Kidney (tissue), 14 donors: ENCODE measurements around the gene SNRPB2. TPM values are rescaled to one million over a fixed set of nuclear protein-coding genes. Genes with fewer than 3 reads are reported as not detected.

Experiments used
- DNase-seq, 5 donors: peaks; one replicate each; pipeline ENCODE4 v3.0.0-alpha.2; 2013 to 2020
- FAIRE-seq: peaks from 2 replicates; lab custom pipeline; 2012; peaks lifted over from hg19 to GRCh38; lab: Jason Lieb, UNC
- H3K27ac ChIP-seq, 2 donors: one replicate each; pipeline ENCODE4 v1.7.0; 2013; ENCODE audit warnings: low read depth in 2 of 2, low read length in 2 of 2, inconsistent platforms in 1 of 2
- H3K27me3 ChIP-seq: one replicate; pipeline ENCODE4 v1.7.1; 2013; ENCODE audit warnings: low read length, inconsistent platforms; ENCODE audit not compliant: control insufficient read depth, insufficient read depth
- H3K36me3 ChIP-seq, 3 donors: one replicate each; pipeline versions ENCODE4 v1.7.0 to v1.7.1; 2013; ENCODE audit warnings: low read length in 3 of 3, control low read depth in 1 of 3, inconsistent platforms in 1 of 3; ENCODE audit not compliant: insufficient read depth in 3 of 3, control insufficient read depth in 2 of 3
- H3K4me1 ChIP-seq, 3 donors: one replicate each; pipeline versions ENCODE4 v1.7.0 to v1.7.1; 2013; ENCODE audit warnings: low read length in 3 of 3, inconsistent platforms in 1 of 3, low read depth in 1 of 3; ENCODE audit not compliant: control insufficient read depth in 2 of 3, insufficient read depth in 2 of 3
- H3K4me3 ChIP-seq, 3 donors: one replicate each; pipeline versions ENCODE4 v1.7.0 to v1.8.1; 2013; ENCODE audit warnings: low read length in 3 of 3, control low read depth in 1 of 3, inconsistent platforms in 1 of 3
- H3K9ac ChIP-seq, 3 donors: one replicate each; pipeline versions ENCODE4 v1.7.0 to v1.7.1; 2013; ENCODE audit warnings: low read length in 3 of 3, control low read depth in 1 of 3, inconsistent platforms in 1 of 3
- H3K9me3 ChIP-seq, 3 donors: one replicate each; pipeline versions ENCODE4 v1.7.0 to v1.7.1; 2013; ENCODE audit warnings: low read length in 3 of 3, control low read depth in 1 of 3, inconsistent platforms in 1 of 3; ENCODE audit not compliant: control insufficient read depth in 2 of 3, insufficient read depth in 1 of 3
- CTCF ChIP-seq: IDR thresholded peaks from 3 replicates; pipeline ENCODE4 v1.5.1; 2012; ENCODE audit warnings: mild to moderate bottlenecking, moderate library complexity, borderline replicate concordance; ENCODE audit not compliant: insufficient read depth; ENCODE audit errors: extremely low read depth
- intact Hi-C: fragments of 100-400 bp; cut with DNase I; formaldehyde crosslinking; loops from one replicate; pipeline ENCODE4 v1.11.1; 2022
- polyA plus RNA-seq: library from polyadenylated mRNA; stranded (reverse); fragments of 350-450 nt; fragmentation: Illumina TruSeq; extraction: RNeasy Lipid Tissue Mini Kit (QIAGEN cat#74804); gene quantifications from one replicate; pipeline ENCODE4 v1.2.3, GENCODE V29; 2014; ENCODE audit warnings: low read depth, low replicate concordance; ENCODE audit not compliant: insufficient read depth
- total RNA-seq: library from RNA; stranded (reverse); fragmentation: NEBNext Ultra II Directional; extraction: Animal tissue kit (Norgen Biotek cat#: 25700); gene quantifications from one replicate; pipeline ENCODE4 v1.2.1, GENCODE V29; 2021
- donor health status: control.
- donor health status: control.
- donor health status: control.
- donor health status: control.
- donor health status: control.
- donor health status: DM: yes; HTN: yes; CAD: no.
- donor health status: Normal renal cell carcinoma (clear cell type).

SNRPB2 gene
- total and polyA plus RNA-seq, 2 donors from 2014 or later = 43.6 to 77.8 TPM

DNA sequence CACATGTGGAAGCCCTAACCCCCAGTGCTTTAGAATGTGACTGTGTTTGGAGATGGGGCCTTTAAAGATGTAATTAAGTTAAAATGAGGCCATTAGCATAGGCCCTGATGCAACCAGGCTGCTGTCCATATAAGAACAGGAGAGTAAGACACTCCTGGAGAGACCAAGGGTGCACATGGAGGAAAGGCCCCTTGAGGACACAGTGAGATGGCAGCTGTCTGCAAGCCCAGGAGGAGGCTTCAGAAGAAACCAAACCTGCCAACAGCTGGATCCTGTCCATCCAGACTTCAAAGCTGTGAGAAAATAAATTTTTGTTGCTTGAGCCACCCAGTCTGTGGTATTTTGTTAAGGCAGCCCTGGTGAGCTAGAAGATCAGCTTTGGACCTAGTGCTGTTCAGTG is 16.8 kb upstream of the SNRPB2 start:
- no peaks in the 10 kb centered on the region for H3K36me3 ChIP-seq
- no peak for FAIRE-seq

GRCh38 chr20:16714242-16714641 is 15.6 kb upstream of the SNRPB2 start:
- TF ChIP-seq CTCF = no peak
- H3K9ac ChIP-seq = no peak overlapping the region
- DNase-seq = no peak
- no peak overlapping the region for H3K27ac ChIP-seq
- FAIRE-seq = no peak
- H3K4me1 ChIP-seq = no peaks in the 10 kb centered on the region
- no peaks in the 10 kb centered on the region for H3K9me3 ChIP-seq
- no peaks in the 10 kb centered on the region for H3K36me3 ChIP-seq
- H3K4me3 ChIP-seq = no peak overlapping the region
- no peaks in the 10 kb centered on the region for H3K27me3 ChIP-seq
- intact Hi-C loops = no loop called here

More for the DNA sequence above, 16.8 kb upstream of the SNRPB2 start:
- H3K9me3 ChIP-seq = no peaks in the 10 kb centered on the region
- intact Hi-C loops = no loop called here
- peak in 2 of 5 donors; percentile 14 to 38 for DNase-seq
- no peak overlapping the region for H3K4me3 ChIP-seq
- no peak overlapping the region for H3K9ac ChIP-seq
- TF ChIP-seq CTCF = no peak
- H3K27me3 ChIP-seq = no peaks in the 10 kb centered on the region
- H3K4me1 ChIP-seq = no peaks in the 10 kb centered on the region
- no peak overlapping the region for H3K27ac ChIP-seq

GRCh38 chr20:16714751-16715150 is 15.1 kb upstream of the SNRPB2 start:
- Histone ChIP-seq H3K27ac (no peak overlapping the region), H3K4me1 (no peaks in the 10 kb centered on the region), H3K36me3 (no peaks in the 10 kb centered on the region), H3K9ac (no peak overlapping the region), H3K4me3 (no peak overlapping the region), H3K27me3 (no peaks in the 10 kb centered on the region), H3K9me3 (no peaks in the 10 kb centered on the region)
- FAIRE-seq (no peak), DNase-seq (no peak)
- no peak for TF ChIP-seq CTCF
- intact Hi-C loops = no loop called here

DNA sequence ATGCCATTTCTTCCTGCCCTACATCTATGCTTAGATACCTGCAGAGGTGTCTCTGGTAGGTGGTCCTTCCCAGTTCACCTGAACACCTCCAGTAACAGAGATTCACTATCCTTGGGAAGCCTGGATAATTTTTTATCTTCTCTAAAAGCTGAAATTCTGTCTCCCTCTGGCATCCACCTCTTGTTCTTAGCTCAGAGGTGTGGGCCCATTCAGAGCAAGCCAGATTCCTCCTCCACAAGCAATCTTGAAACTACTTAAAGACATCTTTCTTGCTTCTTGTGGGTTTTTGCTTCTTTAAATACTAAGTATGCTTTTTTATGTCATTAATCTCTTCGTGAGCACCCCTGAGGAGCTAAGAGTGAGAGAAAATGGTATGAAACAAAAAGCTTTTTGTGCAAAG is 10.4 kb upstream of the SNRPB2 start:
- H3K36me3 ChIP-seq = no peaks in the 10 kb centered on the region
- no peaks in the 10 kb centered on the region for H3K9me3 ChIP-seq
- no peaks in the 10 kb centered on the region for H3K27me3 ChIP-seq
- H3K4me1 ChIP-seq = no peaks in the 10 kb centered on the region
- DNase-seq = no peak
- H3K27ac ChIP-seq = no peak overlapping the region
- TF ChIP-seq CTCF = no peak
- no peak overlapping the region for H3K9ac ChIP-seq
- intact Hi-C loops = no loop called here
- H3K4me3 ChIP-seq = no peak overlapping the region
- FAIRE-seq = no peak
